8988T (cell line): Measurements from ENCODE around the gene KMO.

ENCODE experiments used
- DNase-seq: peaks from one replicate; pipeline ENCODE4 v3.0.0; 2011

Gene KMO

GRCh38 chr1:241631674-241632073 is 99.5 kb downstream of the KMO start:
- DNase-seq, result no peak

DNA sequence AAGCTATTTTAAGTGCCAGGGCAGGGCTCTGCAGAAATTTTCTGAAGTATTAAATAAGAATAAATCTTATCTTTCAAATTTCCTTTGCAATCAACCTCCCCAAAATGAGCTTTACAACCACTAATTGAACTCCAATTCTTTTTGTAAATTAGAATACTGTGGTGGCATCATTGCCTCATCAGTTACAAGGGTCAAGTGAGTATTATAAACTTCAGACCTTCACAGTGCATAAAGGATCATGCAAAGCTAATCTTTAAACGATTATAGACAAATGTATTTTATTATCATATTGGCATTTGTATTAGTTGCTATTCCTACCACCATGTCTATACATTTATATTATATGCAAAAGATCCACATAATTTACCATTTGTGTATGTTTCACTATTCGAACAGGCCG is 100.8 kb downstream of the KMO start:
- no peak for DNase-seq

DNA sequence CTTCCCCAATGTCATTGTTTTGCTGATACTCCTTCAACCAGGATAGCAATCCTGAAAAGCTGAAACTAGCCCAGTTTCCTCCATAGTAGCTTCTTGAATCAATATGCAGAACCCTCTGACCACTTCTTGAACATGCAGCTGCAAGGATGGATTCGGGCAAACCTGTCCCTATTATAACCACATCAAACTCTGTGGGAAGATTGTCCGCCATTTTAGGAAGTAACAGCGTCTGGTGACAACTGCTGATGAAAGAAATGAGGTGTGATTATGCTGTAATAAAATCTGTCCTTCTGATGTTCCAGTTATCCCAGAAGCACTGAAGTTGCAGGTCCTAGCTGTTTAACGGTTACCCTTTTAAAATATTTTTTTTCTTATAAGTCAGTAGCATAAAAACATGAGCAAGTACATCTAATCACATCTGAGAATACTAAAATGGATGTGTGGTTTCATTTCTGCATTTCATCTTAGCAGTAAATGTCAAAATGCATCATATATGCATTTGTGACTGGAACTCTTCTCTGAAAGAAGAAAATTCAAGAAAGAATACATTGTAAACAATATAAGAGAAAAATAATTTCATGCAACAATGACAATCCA is 103.5 kb downstream of the KMO start:
- no peak for DNase-seq

DNA sequence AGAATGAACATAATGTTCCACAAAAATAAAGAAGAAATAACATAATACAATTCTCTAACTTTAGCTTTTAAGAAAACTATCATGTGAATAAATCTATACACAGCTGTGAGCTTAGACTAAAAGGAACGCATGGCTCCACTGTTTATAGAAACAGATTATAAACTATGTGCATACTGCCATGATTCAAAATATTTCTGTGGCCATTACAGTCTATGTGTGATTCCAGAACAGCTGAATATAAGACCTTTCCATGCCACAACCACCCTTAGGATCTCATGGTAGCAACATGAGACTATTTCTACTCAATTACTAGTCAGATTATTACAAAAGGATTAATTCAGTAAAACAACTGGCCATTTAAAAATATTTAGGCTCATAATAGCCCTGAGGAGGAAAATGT is 104.1 kb downstream of the KMO start:
- no peak for DNase-seq

GRCh38 chr1:241637046-241637590 is 104.9 kb downstream of the KMO start:
- no peak for DNase-seq

DNA sequence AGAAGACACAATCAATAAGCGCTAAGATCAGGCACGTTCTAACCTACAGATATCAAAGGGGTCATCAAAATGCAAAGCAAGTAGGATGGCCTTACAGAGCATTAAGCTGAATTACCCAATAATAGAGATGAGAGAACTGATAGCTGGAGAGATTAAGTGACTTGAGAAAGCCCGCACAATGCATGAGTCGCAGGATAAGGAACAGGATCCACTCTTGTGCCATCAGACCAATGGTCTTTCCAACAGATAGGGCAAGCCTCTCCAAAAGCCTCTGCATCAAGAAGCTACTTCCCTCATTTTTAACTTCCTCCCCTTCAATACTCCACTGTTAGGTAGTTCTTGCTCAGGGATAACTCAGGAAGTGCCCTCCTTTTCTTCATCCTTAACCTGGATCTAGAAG is 105.4 kb downstream of the KMO start:
- no peak for DNase-seq

DNA sequence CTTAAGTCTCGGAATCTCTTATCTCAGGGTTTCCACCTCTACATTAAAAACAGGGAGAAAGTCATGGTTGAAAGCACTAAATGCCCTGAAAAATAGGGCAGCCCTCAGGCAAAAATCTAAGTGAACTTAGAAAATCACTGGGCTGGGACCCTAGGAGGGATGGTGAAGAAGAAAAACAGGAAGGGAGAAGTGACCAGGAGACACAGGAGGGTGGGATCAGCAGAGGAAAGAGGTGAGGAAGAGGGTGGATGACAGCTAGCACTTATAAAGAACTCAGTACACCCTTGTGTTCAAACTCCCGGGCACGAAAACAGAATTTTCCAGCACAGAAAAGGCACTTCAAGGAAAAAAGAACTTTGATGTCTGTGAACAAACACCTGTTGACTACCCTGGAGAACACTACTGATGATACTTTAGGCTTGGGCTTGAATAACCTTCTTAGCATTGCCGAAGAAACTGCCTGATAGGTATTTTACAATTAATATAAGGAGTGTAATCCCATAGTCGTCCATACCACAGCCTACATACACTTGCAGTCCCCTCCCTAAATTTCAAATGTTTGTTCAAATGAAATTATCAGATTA is 106.0 kb downstream of the KMO start:
- DNase-seq, result no peak

DNA sequence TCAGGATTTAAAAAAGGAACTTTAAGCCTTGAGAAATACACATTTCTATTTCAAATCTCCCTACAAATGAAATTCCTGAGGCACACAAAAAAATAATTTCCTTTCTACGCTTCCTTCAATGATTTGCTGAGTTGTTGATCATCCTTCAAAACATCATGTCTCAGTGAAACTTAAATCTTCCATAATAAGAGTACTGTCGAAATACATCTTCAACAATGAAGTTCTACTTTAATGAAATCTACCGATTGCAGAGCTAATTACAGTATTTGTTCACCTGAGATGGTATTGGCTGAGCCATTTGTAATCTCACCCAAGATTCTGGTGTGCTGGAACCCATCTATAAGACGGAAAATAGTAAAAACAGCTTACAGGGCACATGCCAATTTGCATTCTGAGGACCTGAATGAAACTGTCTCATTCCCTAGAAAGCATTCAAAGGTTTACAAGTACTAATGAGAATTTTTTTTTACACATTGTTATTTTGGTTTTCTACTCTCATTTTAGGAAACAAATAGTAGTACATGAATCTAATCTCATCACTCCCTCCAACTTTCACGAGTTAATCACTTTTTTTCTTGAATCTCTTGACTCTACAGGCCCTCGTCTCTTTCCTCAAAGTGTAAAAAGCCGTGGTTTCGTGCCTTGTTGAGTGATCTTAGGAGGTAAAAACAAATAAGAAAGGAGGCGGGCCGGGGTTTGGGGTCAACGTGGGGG is 106.9 kb downstream of the KMO start:
- no peak for DNase-seq

DNA sequence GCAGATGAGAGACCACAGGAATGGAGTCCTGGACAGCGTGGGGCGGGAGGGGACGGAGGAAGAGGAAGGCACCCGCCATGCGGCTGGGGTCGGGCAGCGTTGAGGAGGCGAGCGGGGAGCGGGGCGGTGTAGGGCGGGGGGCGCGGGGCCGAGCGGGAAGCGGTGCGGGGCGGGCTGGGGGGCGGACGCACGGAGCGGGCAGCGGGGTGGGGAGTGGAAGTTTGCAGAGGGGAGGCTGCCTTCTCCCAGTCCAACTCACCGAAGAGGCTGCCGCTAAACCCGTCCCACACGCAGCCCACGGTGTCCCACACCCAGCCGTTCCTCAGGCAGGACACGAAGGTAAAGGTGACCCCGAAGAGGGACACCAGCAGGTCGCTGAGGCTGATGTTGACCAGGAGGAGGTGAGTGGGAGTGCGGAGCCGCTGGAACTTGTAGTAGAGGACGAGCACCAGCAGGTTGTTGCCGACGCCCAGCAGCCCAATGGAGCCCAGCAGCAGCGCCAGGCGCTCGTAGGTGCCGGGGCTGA is 107.5 kb downstream of the KMO start:
- DNase-seq, result peak; percentile 49

- peak; percentile 95 for DNase-seq
Observed at GRCh38 chr1:241640149-241640866, 108.1 kb downstream of the KMO start, which contains the start of the genes CHML and OPN3. Gene CHML, minus strand, starts transcription at chr1:241640369. Its CDS starts 4,603 bp downstream, at chr1:241635766. Gene OPN3, minus strand, starts transcription at chr1:241640369. Its CDS starts 115 bp downstream, at chr1:241640254.

DNA sequence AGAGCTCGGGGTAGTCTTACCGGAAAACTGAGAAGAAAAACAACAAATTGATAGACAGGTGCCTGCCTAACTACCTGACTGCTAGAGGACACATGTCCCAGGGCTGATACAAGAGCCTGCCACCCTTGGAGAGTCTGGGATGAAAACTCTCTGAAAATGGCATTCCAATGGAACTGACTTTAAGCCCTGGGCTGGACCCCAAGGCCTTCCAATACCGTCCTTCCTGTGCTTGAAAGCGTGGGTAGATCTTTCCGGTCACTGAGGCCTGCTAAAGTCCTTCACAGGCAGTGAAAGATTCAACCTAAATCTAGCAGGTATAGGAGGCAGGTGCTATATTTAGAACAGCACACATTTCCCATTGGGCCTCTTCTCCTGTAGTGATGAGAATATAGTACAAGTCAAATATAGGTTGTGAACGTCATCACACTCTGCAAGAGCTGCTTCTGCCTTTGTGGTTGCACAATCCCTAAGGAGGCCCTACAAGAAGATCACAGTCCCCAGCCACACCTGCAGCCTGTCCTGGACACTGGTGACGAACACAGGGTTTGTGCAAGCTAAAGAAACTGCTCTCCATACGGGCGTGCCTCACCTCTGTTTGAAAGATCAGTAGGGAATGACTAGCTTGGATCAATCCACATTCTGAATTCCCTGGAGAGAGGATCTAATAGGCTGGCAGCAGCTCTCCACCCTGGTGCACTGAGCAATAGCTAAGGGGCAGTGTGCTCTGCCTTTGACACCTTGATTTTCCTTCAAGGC is 108.9 kb downstream of the KMO start:
- no peak for DNase-seq

DNA sequence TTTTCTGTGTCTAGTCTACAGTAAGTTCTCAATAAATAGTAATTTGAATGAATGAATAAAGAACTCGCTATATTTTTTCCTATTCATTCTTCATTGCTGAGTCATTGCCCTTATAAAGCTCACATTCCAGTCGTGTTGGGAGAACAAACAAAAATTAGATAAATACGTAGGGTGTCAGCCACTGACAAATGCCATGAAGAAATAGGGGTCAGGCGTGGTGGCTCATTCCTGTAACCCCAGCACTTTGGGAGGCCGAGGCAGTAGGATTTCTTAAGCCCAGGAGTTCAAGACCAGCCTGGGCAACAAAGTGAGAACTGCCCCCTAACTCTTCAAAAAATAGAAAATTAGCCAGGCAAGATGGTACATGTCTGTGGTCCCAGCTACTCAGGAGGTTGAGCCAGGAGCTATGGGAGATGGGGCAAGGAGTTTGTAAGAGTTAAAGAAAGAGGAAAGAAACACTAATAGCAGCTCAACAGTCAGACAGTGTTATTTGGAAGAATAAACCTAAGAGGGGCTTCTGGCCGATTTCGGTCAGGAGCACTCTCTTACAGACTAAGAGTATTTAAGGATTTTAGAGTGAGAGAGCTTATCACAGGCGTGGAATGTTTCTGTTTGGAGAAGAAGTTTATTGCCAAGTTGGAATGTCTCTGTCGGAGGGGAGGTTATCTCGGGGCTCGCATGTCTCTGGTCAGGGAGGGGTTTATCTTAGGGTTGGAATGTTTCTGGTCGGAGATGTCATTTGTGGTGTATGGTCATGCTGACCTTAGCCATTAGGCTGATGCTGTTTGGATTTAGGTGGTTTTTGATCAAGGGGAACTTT is 109.8 kb downstream of the KMO start:
- no peak for DNase-seq

- DNase-seq, result no peak
Observed at GRCh38 chr1:241642593-241642944, 110.4 kb downstream of the KMO start.

DNA sequence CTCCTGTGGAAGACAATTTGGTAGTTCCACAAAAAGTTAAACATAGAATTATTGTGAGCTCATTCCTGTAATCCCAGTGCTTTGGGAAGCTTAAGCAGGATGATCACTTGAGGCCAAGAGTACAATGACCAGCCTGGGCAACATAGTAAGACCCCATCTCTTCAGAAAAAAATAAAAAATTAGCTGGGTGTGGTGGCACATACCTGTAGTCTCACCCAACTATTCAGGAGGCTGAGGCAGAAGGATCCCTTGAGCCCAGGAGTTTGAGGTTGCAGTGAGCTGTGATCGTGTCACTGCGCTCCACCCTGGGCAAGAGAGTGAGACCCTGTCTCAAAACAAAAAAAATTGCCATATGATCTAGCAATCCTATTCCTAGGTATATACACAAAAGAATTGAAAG is 112.1 kb downstream of the KMO start:
- no peak for DNase-seq

GRCh38 chr1:241645199-241645598 is 113.0 kb downstream of the KMO start:
- DNase-seq, result no peak
